Hepatocyte (in vitro differentiated cells): ENCODE results near the gene STXBP6.

Experiments used
- CTCF ChIP-seq: fragments of 200-600 bp; sonication (generic); IDR thresholded peaks from 2 replicates; pipeline ENCODE4 v1.5.1; 2016; ENCODE audit warnings: antibody characterized with exemption, mild to moderate bottlenecking; ENCODE audit not compliant: poor library complexity
- EZH2 ChIP-seq: fragments of 200-600 bp; sonication (generic); IDR thresholded peaks from 2 replicates; pipeline ENCODE4 v1.6.1; 2016; ENCODE audit warnings: antibody characterized with exemption, mild to moderate bottlenecking, borderline replicate concordance

DNA sequence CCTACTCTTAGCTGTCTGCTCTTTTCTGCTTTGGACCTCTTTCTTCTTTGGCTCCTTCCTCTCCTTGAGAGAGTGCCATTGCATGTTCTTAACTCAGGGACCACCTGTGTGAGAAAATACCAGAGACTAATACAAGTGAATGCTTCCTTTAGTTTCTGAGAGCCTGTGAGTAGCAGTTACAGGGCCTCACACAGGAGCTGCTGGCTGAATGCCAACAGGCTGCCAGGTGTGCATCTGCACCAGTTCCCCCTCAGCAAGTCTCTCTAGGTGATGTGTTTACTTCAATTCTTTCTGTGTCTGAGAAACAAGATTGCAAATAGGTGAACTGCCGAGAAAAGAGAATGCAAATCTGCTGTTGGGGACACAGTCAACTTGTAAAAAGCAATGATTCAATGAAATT is 108.2 kb downstream of the STXBP6 start:
- TF ChIP-seq EZH2, result no peak
- no peak for TF ChIP-seq CTCF
